ENCODE results near the gene NCOA1. TPM values are rescaled to one million over a fixed set of nuclear protein-coding genes. Genes with fewer than 3 reads are reported as not detected.

NCOA1 gene
- total and polyA plus RNA-seq, 4 donors: 6.5 to 26.6 (median 16.3) TPM

DNA sequence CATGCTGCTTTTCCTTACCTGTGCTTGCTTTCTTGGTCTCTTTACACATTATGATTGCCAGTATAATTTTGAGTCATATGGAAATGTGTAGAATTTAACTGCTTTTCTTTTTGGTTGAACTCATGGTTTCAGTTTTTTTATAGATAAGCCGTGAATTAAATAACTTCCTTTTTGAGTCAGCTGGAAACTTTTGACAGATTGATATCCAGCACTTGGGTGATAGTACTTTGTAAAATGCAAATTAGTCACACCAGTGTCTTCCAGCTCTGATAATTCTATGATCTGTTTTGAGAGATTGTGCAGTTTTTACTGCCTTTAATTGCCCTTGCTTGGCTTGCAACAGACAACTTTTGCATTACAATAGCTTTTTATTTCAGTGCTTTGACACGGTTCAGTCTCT lies 86.4 kb downstream of the NCOA1 start:
- Histone ChIP-seq H3K4me3 (ENCODE audit: low read depth in 1 of 3, low read length in 3 of 3) (no peak overlapping the region), H3K27ac (ENCODE audit: low read depth in 1 of 2, low read length in 2 of 2) (no peak overlapping the region), H3K9ac (ENCODE audit: low read depth in 1 of 2, low read length in 2 of 2) (no peak overlapping the region), H3K4me1 (ENCODE audit: control insufficient read depth in 4 of 4, insufficient read depth in 4 of 4, low read length in 3 of 4) (peaks cover 0 to 2% (median 0%) of the 10 kb centered on the region in 4 donors), H3K9me3 (ENCODE audit: control insufficient read depth in 4 of 4, low read length in 3 of 4) (no peaks in the 10 kb centered on the region), H3K36me3 (ENCODE audit: control insufficient read depth in 4 of 4, insufficient read depth in 3 of 4, low read depth in 1 of 4, low read length in 3 of 4) (peaks cover 0 to 2% (median 0%) of the 10 kb centered on the region in 4 donors), H3K27me3 (ENCODE audit: control insufficient read depth in 4 of 4, insufficient read depth in 4 of 4, low read length in 3 of 4) (no peaks in the 10 kb centered on the region)
- TF ChIP-seq, protein P1, sequence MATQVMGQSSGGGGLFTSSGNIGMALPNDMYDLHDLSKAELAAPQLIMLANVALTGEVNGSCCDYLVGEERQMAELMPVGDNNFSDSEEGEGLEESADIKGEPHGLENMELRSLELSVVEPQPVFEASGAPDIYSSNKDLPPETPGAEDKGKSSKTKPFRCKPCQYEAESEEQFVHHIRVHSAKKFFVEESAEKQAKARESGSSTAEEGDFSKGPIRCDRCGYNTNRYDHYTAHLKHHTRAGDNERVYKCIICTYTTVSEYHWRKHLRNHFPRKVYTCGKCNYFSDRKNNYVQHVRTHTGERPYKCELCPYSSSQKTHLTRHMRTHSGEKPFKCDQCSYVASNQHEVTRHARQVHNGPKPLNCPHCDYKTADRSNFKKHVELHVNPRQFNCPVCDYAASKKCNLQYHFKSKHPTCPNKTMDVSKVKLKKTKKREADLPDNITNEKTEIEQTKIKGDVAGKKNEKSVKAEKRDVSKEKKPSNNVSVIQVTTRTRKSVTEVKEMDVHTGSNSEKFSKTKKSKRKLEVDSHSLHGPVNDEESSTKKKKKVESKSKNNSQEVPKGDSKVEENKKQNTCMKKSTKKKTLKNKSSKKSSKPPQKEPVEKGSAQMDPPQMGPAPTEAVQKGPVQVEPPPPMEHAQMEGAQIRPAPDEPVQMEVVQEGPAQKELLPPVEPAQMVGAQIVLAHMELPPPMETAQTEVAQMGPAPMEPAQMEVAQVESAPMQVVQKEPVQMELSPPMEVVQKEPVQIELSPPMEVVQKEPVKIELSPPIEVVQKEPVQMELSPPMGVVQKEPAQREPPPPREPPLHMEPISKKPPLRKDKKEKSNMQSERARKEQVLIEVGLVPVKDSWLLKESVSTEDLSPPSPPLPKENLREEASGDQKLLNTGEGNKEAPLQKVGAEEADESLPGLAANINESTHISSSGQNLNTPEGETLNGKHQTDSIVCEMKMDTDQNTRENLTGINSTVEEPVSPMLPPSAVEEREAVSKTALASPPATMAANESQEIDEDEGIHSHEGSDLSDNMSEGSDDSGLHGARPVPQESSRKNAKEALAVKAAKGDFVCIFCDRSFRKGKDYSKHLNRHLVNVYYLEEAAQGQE (IDR thresholded peaks at IDR 0.05): no peak
- TF ChIP-seq, protein P2, sequence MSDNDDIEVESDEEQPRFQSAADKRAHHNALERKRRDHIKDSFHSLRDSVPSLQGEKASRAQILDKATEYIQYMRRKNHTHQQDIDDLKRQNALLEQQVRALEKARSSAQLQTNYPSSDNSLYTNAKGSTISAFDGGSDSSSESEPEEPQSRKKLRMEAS (IDR thresholded peaks at IDR 0.05): no peak
- no peak for TF ChIP-seq HNF4G (IDR thresholded peaks at IDR 0.05)
- DNase-seq (ENCODE audit: low spot score): no peak
- 58% methylated on average over 2 of the region's 2 CpGs for WGBS

DNA sequence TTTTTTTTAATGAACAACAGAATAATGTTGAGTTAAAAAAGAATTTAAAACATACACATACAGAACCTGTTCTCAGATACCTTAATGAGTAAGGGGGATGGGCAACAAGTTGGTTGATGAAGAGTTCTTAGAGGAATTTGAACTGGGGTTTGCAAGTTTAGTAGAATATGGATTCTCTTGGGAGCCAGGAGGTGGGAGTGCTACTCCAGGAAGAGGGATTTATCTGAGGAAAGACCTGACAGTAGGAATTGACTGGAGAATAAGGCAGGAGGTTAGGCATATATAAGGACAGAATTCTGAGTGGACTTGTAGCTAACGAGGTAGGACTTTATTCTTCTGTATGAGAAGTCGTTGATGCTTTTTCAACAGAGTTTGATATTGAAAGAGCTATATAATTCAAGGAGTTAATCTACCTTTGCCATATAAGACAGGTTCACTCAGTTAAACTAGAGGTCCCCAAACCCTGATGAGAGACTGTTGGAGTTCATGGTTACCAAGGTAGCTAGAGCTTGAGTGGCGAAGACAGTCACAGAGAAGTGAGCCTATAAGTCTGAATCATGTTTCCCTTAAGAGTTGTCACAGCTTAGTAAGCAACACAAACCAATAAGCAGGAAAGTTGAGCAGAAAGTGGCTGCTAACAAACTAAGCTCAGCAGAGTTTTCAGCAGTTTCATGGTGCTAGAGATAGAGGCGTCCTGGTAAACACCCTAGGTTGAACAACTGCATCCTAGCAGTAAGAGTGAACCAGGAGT lies 88.2 kb downstream of the NCOA1 start:
- TF ChIP-seq SP1 (IDR thresholded peaks at IDR 0.05): no peak
- peaks cover 0 to 2% (median 0%) of the 10 kb centered on the region in 4 donors for H3K36me3 ChIP-seq (ENCODE audit: control insufficient read depth in 4 of 4, insufficient read depth in 3 of 4, low read depth in 1 of 4, low read length in 3 of 4)
- no peaks in the 10 kb centered on the region for H3K9me3 ChIP-seq (ENCODE audit: control insufficient read depth in 4 of 4, low read length in 3 of 4)
- 97% methylated on average over 4 of the region's 4 CpGs for WGBS
- H3K4me1 ChIP-seq (ENCODE audit: control insufficient read depth in 4 of 4, insufficient read depth in 4 of 4, low read length in 3 of 4): peaks cover 0 to 2% (median 0%) of the 10 kb centered on the region in 4 donors
- no peak overlapping the region for H3K27ac ChIP-seq (ENCODE audit: low read depth in 1 of 2, low read length in 2 of 2)
- no peaks in the 10 kb centered on the region for H3K27me3 ChIP-seq (ENCODE audit: control insufficient read depth in 4 of 4, insufficient read depth in 4 of 4, low read length in 3 of 4)
- no peak overlapping the region for H3K9ac ChIP-seq (ENCODE audit: low read depth in 1 of 2, low read length in 2 of 2)
- no peak overlapping the region for H3K4me3 ChIP-seq (ENCODE audit: low read depth in 1 of 3, low read length in 3 of 3)
- DNase-seq (ENCODE audit: low spot score): no peak

DNA sequence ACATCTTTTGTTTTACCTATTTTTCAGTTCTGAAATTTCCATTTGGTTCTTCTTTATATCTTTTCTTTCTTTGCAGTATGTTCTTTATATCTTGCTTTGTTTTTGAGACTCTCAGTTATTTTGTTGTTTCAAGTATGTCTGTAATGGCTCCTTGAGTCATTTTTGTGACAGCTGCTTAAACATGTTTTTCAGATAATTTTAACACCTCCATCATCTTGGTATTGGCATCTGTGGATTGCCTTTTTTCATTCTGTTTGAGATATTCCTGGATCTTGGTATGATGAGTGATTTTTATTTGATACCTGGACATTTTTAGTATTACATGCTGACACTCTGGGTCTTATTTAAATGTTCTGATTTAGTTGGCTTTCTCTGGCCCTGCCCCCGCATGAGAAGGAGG lies 89.5 kb downstream of the NCOA1 start:
- no peaks in the 10 kb centered on the region for H3K27me3 ChIP-seq (ENCODE audit: control insufficient read depth in 4 of 4, insufficient read depth in 4 of 4, low read length in 3 of 4)
- H3K4me1 ChIP-seq (ENCODE audit: control insufficient read depth in 4 of 4, insufficient read depth in 4 of 4, low read length in 3 of 4): peaks cover 0 to 2% (median under 1%) of the 10 kb centered on the region in 4 donors
- DNase-seq (ENCODE audit: low spot score): no peak
- no peak overlapping the region for H3K27ac ChIP-seq (ENCODE audit: low read depth in 1 of 2, low read length in 2 of 2)
- H3K9me3 ChIP-seq (ENCODE audit: control insufficient read depth in 4 of 4, low read length in 3 of 4): no peaks in the 10 kb centered on the region
- H3K4me3 ChIP-seq (ENCODE audit: low read depth in 1 of 3, low read length in 3 of 3): no peak overlapping the region
- WGBS: 100% methylated on average over 1 of the region's 1 CpG
- H3K36me3 ChIP-seq (ENCODE audit: control insufficient read depth in 4 of 4, insufficient read depth in 3 of 4, low read depth in 1 of 4, low read length in 3 of 4): peaks cover 0 to 2% (median 0%) of the 10 kb centered on the region in 4 donors
- H3K9ac ChIP-seq (ENCODE audit: low read depth in 1 of 2, low read length in 2 of 2): no peak overlapping the region
- TF ChIP-seq RAD21 (IDR thresholded peaks at IDR 0.05) (no peak), JUND (IDR thresholded peaks at IDR 0.05) (no peak), FOXA1 (IDR thresholded peaks at IDR 0.05) (no peak), RXRA (IDR thresholded peaks at IDR 0.05) (no peak), EGR1 (IDR thresholded peaks at IDR 0.05; ENCODE audit: low read depth in 2 of 2) (no peak), FOXA2 (IDR thresholded peaks at IDR 0.05) (no peak), GABPA (IDR thresholded peaks at IDR 0.05 in 1 of 2, conservative IDR thresholded peaks at IDR 0.05 in 1 of 2) (no peak), TAF1 (conservative IDR thresholded peaks at IDR 0.05) (no peak), YY1 (IDR thresholded peaks at IDR 0.05) (no peak)
- TF ChIP-seq, protein P3, sequence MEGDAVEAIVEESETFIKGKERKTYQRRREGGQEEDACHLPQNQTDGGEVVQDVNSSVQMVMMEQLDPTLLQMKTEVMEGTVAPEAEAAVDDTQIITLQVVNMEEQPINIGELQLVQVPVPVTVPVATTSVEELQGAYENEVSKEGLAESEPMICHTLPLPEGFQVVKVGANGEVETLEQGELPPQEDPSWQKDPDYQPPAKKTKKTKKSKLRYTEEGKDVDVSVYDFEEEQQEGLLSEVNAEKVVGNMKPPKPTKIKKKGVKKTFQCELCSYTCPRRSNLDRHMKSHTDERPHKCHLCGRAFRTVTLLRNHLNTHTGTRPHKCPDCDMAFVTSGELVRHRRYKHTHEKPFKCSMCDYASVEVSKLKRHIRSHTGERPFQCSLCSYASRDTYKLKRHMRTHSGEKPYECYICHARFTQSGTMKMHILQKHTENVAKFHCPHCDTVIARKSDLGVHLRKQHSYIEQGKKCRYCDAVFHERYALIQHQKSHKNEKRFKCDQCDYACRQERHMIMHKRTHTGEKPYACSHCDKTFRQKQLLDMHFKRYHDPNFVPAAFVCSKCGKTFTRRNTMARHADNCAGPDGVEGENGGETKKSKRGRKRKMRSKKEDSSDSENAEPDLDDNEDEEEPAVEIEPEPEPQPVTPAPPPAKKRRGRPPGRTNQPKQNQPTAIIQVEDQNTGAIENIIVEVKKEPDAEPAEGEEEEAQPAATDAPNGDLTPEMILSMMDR (IDR thresholded peaks at IDR 0.05; ENCODE audit: low read depth, low read length, missing input control): no peak
- TF ChIP-seq, protein P4, sequence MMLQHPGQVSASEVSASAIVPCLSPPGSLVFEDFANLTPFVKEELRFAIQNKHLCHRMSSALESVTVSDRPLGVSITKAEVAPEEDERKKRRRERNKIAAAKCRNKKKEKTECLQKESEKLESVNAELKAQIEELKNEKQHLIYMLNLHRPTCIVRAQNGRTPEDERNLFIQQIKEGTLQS (IDR thresholded peaks at IDR 0.05): no peak
- TF ChIP-seq, protein P5, sequence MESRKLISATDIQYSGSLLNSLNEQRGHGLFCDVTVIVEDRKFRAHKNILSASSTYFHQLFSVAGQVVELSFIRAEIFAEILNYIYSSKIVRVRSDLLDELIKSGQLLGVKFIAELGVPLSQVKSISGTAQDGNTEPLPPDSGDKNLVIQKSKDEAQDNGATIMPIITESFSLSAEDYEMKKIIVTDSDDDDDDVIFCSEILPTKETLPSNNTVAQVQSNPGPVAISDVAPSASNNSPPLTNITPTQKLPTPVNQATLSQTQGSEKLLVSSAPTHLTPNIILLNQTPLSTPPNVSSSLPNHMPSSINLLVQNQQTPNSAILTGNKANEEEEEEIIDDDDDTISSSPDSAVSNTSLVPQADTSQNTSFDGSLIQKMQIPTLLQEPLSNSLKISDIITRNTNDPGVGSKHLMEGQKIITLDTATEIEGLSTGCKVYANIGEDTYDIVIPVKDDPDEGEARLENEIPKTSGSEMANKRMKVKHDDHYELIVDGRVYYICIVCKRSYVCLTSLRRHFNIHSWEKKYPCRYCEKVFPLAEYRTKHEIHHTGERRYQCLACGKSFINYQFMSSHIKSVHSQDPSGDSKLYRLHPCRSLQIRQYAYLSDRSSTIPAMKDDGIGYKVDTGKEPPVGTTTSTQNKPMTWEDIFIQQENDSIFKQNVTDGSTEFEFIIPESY (IDR thresholded peaks at IDR 0.05): no peak
- TF ChIP-seq, protein P1 (IDR thresholded peaks at IDR 0.05): no peak

All from liver (tissue), 9 donors.